ENCODE data around the gene CCK. TPM values are rescaled to one million over a fixed set of nuclear protein-coding genes. Genes with fewer than 3 reads are reported as not detected.

The CCK gene
- total RNA-seq, 1 donor from 2014 or later: 1.1 TPM

DNA sequence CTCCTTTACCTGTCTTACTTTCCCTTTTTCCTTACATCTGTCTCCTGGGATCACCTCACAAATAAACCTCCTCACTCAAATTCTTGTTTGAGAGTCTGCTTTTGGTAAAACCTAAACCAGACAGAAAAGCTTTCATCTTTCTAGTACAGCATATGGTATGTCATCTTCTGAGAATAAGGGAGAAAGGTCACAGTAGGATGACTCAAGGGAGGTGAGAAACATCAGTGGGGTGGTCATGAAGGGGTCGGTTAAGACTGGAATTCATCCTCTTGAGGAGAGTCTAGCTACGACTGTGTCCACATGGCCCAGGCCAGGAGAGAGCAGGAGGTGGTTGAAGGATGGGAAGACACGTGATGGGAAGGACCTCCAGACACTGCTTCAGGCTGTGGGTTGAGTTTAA lies 34.8 kb upstream of the CCK start:
- DNase-seq (ENCODE audit: low spot score): no peak
- no peak overlapping the region for H3K27ac Mint-ChIP-seq
- H3K27me3 Mint-ChIP-seq (ENCODE audit: insufficient read depth, low read depth): peaks cover 21% of the 10 kb centered on the region
- no peaks in the 10 kb centered on the region for H3F3A ChIP-seq (ENCODE audit: low read depth)
- H3K36me3 ChIP-seq: no peaks in the 10 kb centered on the region
- no peak overlapping the region for H3K4me3 ChIP-seq
- no peaks in the 10 kb centered on the region for H3K27me3 ChIP-seq
- no peaks in the 10 kb centered on the region for H3K79me2 ChIP-seq (ENCODE audit: low read depth)
- no peak overlapping the region for H3K4me3 Mint-ChIP-seq
- H3K9me3 ChIP-seq (ENCODE audit: low read depth): no peaks in the 10 kb centered on the region
- no peaks in the 10 kb centered on the region for H3K36me3 Mint-ChIP-seq
- H3K9ac ChIP-seq: no peak overlapping the region
- no peaks in the 10 kb centered on the region for H3K4me1 ChIP-seq
- TF ChIP-seq EZH2 (IDR thresholded peaks at IDR 0.05) (no peak), CTCF (IDR thresholded peaks at IDR 0.05) (no peak), EZH2phosphoT487 (IDR thresholded peaks at IDR 0.05) (no peak)
- H4K20me1 ChIP-seq (ENCODE audit: low read depth): peaks cover 5% of the 10 kb centered on the region
- H2AFZ ChIP-seq (replicated peaks): no peak overlapping the region
- H3K4me2 ChIP-seq: no peak overlapping the region
- H3K9me3 Mint-ChIP-seq: no peaks in the 10 kb centered on the region
- no peaks in the 10 kb centered on the region for H3K4me1 Mint-ChIP-seq
- H3K27ac ChIP-seq: no peak overlapping the region

DNA sequence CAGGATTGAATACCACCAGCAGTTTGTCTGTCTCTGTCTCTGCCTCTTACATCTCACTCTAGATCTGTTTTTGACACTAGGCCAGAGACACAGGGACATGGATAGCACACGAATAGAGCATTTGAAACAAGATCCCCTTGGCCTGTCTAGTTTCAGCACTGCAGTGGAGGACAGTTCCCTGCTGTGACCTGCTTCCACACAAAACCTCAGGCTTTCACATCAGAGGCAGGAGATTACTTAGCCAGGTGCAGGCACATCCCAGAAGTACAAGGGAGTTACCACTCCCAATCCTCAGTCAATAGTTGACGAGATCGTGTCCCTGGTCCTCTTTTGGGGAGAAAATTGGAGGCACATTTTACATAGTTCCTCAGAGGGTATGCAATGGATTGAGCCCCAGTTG lies 34.0 kb upstream of the CCK start:
- H3K4me1 Mint-ChIP-seq: no peaks in the 10 kb centered on the region
- no peak overlapping the region for H3K27ac Mint-ChIP-seq
- TF ChIP-seq CTCF (IDR thresholded peaks at IDR 0.05): no peak
- TF ChIP-seq EZH2 (IDR thresholded peaks at IDR 0.05): no peak
- no peak for TF ChIP-seq EZH2phosphoT487 (IDR thresholded peaks at IDR 0.05)
- Histone ChIP-seq H3K9me3 (ENCODE audit: low read depth) (no peaks in the 10 kb centered on the region), H3K27ac (no peak overlapping the region), H4K20me1 (ENCODE audit: low read depth) (peaks cover 5% of the 10 kb centered on the region), H3K79me2 (ENCODE audit: low read depth) (no peaks in the 10 kb centered on the region), H3K4me1 (no peaks in the 10 kb centered on the region), H2AFZ (replicated peaks) (no peak overlapping the region), H3K4me3 (no peak overlapping the region), H3K27me3 (no peaks in the 10 kb centered on the region), H3K36me3 (no peaks in the 10 kb centered on the region), H3F3A (ENCODE audit: low read depth) (no peaks in the 10 kb centered on the region), H3K4me2 (no peak overlapping the region), H3K9ac (no peak overlapping the region)
- DNase-seq (ENCODE audit: low spot score): peak; percentile 80
- H3K4me3 Mint-ChIP-seq: no peak overlapping the region
- no peaks in the 10 kb centered on the region for H3K9me3 Mint-ChIP-seq
- H3K36me3 Mint-ChIP-seq: no peaks in the 10 kb centered on the region
- H3K27me3 Mint-ChIP-seq (ENCODE audit: insufficient read depth, low read depth): peaks cover 21% of the 10 kb centered on the region

GRCh38 chr3:42298259-42298658 lies 32.3 kb upstream of the CCK start:
- Histone ChIP-seq H4K20me1 (ENCODE audit: low read depth) (peaks cover 5% of the 10 kb centered on the region), H2AFZ (replicated peaks) (no peak overlapping the region), H3F3A (ENCODE audit: low read depth) (no peaks in the 10 kb centered on the region), H3K36me3 (no peaks in the 10 kb centered on the region), H3K79me2 (ENCODE audit: low read depth) (no peaks in the 10 kb centered on the region), H3K9me3 (ENCODE audit: low read depth) (no peaks in the 10 kb centered on the region), H3K27ac (no peak overlapping the region), H3K4me1 (no peaks in the 10 kb centered on the region), H3K4me3 (no peak overlapping the region), H3K4me2 (no peak overlapping the region), H3K9ac (no peak overlapping the region), H3K27me3 (no peaks in the 10 kb centered on the region)
- no peak overlapping the region for H3K27ac Mint-ChIP-seq
- no peaks in the 10 kb centered on the region for H3K4me1 Mint-ChIP-seq
- H3K36me3 Mint-ChIP-seq: no peaks in the 10 kb centered on the region
- H3K9me3 Mint-ChIP-seq: no peaks in the 10 kb centered on the region
- H3K27me3 Mint-ChIP-seq (ENCODE audit: insufficient read depth, low read depth): peaks cover 21% of the 10 kb centered on the region
- no peak for DNase-seq (ENCODE audit: low spot score)
- no peak overlapping the region for H3K4me3 Mint-ChIP-seq
- no peak for TF ChIP-seq CTCF (IDR thresholded peaks at IDR 0.05)
- no peak for TF ChIP-seq EZH2phosphoT487 (IDR thresholded peaks at IDR 0.05)
- TF ChIP-seq EZH2 (IDR thresholded peaks at IDR 0.05): no peak

Data from neural progenitor cell (in vitro differentiated cells).